GM23248 (cell line): ENCODE measurements around the gene ACTA2. TPM values are rescaled to one million over a fixed set of nuclear protein-coding genes. Genes with fewer than 3 reads are reported as not detected.
A peak's percentile ranks its signal among the peaks of the same experiment; 100 is the strongest.

ENCODE experiments used
- DNase-seq: peaks from one replicate; pipeline ENCODE4 v3.0.0-alpha.2; 2015
- H2AFZ ChIP-seq: fragments of 200-600 bp; sonication (generic); 2 replicates; pipeline ENCODE4 v1.6.1; 2016; ENCODE audit warnings: antibody characterized with exemption
- H3F3A ChIP-seq: fragments of 200-600 bp; sonication (generic); 2 replicates; pipeline ENCODE4 v1.6.1; 2016; ENCODE audit warnings: mild to moderate bottlenecking, antibody characterized with exemption, mixed run types; ENCODE audit not compliant: insufficient read depth
- H3K27ac ChIP-seq: fragments of 200-600 bp; sonication (generic); 2 replicates; pipeline ENCODE4 v1.5.1; 2016; ENCODE audit warnings: mild to moderate bottlenecking
- H3K27me3 ChIP-seq: fragments of 200-600 bp; sonication (generic); replicated peaks from 2 replicates; pipeline ENCODE4 v1.6.1; 2016; ENCODE audit warnings: mild to moderate bottlenecking; ENCODE audit not compliant: insufficient read depth
- H3K36me3 ChIP-seq: fragments of 200-600 bp; sonication (generic); 2 replicates; pipeline ENCODE4 v1.6.1; 2016; ENCODE audit warnings: low read depth, mild to moderate bottlenecking
- H3K4me1 ChIP-seq: fragments of 200-600 bp; sonication (generic); 2 replicates; pipeline ENCODE4 v1.6.1; 2016; ENCODE audit warnings: mild to moderate bottlenecking; ENCODE audit not compliant: insufficient read depth
- H3K4me2 ChIP-seq: fragments of 200-600 bp; sonication (generic); one replicate; pipeline ENCODE4 v1.6.1; 2016; ENCODE audit warnings: mild to moderate bottlenecking; ENCODE audit not compliant: unreplicated experiment
- H3K4me3 ChIP-seq: fragments of 200-600 bp; sonication (generic); 2 replicates; pipeline ENCODE4 v1.5.1; 2016; ENCODE audit warnings: mild to moderate bottlenecking
- H3K79me2 ChIP-seq: fragments of 200-600 bp; sonication (generic); 2 replicates; pipeline ENCODE4 v1.6.1; 2016; ENCODE audit warnings: mild to moderate bottlenecking; ENCODE audit not compliant: insufficient read depth
- H3K9ac ChIP-seq: fragments of 200-600 bp; sonication (generic); 2 replicates; pipeline ENCODE4 v1.6.1; 2016; ENCODE audit warnings: mild to moderate bottlenecking
- H3K9me2 ChIP-seq: fragments of 200-600 bp; sonication (generic); 2 replicates; pipeline ENCODE4 v1.6.1; 2016; ENCODE audit warnings: mixed run types, mild to moderate bottlenecking, moderate library complexity; ENCODE audit not compliant: insufficient read depth
- H3K9me3 ChIP-seq: fragments of 200-600 bp; sonication (generic); one replicate; pipeline ENCODE4 v1.6.1; 2017; ENCODE audit warnings: low read depth
- H4K20me1 ChIP-seq: fragments of 200-600 bp; sonication (generic); 2 replicates; pipeline ENCODE4 v1.6.0; 2016; ENCODE audit not compliant: insufficient read depth
- EZH2 ChIP-seq: fragments of 200-600 bp; sonication (generic); IDR thresholded peaks from 2 replicates; pipeline ENCODE4 v1.6.1; 2018; ENCODE audit warnings: antibody characterized with exemption, mild to moderate bottlenecking; ENCODE audit not compliant: insufficient read depth, poor library complexity, severe bottlenecking
- EZH2phosphoT487 ChIP-seq: fragments of 200-600 bp; sonication (generic); IDR thresholded peaks from 2 replicates; pipeline ENCODE4 v1.6.1; 2018; ENCODE audit warnings: antibody characterized with exemption, moderate library complexity, mild to moderate bottlenecking, low read depth; ENCODE audit not compliant: insufficient read depth
- WGBS, 2 experiments: methylation state at CpG; one replicate each; pipeline ENCODE4 v1.1.6; 2015 to 2017; ENCODE audit warnings: low lambda C conversion rate in 2 of 2, low coverage in 1 of 2; ENCODE audit errors: missing lambda C conversion rate in 2 of 2; 5-methylcytosine and 5-hydroxymethylcytosine counted together
- in situ Hi-C: fragments of 300-500 bp; cut with MboI; formaldehyde crosslinking; loops from 2 replicates; pipeline ENCODE4 v1.15.0; 2020
- polyA plus RNA-seq: library from polyadenylated mRNA; unstranded; fragments of >200 nt; fragmentation: Nextera tagmentation; extraction: Ambion mirVana; gene quantifications from 2 replicates; pipeline ENCODE4 v1.2.1, GENCODE V29; 2016
- total RNA-seq: library from RNA; depleted of rRNA; stranded (reverse); fragments of >200 nt; shearing (Covaris generic); gene quantifications from 2 replicates; pipeline ENCODE4 v1.2.3, GENCODE V29; 2014

Gene ACTA2
- total and polyA plus RNA-seq, 2 experiments from 2014 or later = 161 to 249 TPM

DNA sequence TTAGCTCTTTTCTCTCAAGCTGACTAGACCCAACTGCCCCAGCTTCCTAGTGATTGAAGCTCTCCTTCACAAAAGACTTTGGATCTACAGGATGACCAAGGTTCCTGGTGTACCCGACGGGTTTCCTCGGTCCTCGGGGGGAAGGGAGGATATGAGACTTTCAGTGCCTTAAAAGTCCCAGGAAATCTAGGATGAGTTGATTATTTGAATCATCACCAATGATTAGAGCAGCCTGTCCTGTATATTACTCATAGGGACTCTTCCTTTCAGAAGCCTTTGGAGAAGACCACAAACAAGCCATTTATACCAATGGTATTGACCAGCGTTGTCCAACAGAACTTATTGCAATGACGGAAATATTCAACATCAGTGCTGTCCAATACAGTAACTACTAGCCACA, 6.1 kb upstream of the ACTA2 start:
- peak; percentile 43 for DNase-seq
- WGBS, 2 experiments = 61 to 66% methylated on average over 6 of the region's 6 CpGs
- in situ Hi-C loops = no loop called here
- H3K27me3 ChIP-seq = no peaks in the 10 kb centered on the region
- H3K4me1 ChIP-seq = peaks cover 13% of the 10 kb centered on the region
- H2AFZ ChIP-seq = no peak overlapping the region
- H3K9me3 ChIP-seq = no peaks in the 10 kb centered on the region
- H3K27ac ChIP-seq = no peak overlapping the region
- TF ChIP-seq EZH2 = no peak
- no peaks in the 10 kb centered on the region for H3K36me3 ChIP-seq
- H3K4me3 ChIP-seq = no peak overlapping the region
- H3K9me2 ChIP-seq = no peaks in the 10 kb centered on the region
- no peak overlapping the region for H3K4me2 ChIP-seq
- H3F3A ChIP-seq = peaks cover 15% of the 10 kb centered on the region; the same call in 1 of the 2 replicates
- no peak overlapping the region for H3K9ac ChIP-seq
- H3K79me2 ChIP-seq = 0 out of 2 replicates have a peak, but pooled peaks cover 8% of the 10 kb centered on the region
- no peaks in the 10 kb centered on the region for H4K20me1 ChIP-seq

DNA sequence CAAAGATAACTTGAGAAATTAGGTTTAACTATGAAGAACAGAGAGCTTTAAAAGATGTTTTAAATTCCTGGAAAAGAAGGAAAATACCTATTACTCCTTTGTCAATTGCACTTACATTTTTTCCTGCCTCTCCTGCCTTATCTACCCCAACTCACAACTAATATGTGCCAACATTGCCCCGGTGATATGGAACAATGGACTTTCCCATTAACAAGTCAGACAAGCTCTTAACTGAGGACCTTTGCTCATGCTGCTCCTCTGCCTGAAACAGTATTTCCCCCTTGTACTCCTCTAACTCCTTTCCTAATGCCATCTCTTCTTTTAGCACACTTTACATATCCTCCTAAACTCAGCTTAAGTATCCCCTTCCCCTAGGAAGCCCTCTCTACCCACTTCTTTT, 4.8 kb upstream of the ACTA2 start:
- DNase-seq = no peak
- H3K27ac ChIP-seq = no peak overlapping the region
- no peaks in the 10 kb centered on the region for H3K36me3 ChIP-seq
- 100% methylated on average over 1 of the region's 1 CpG for WGBS, 2 experiments
- in situ Hi-C loops = no loop called here
- H3K9me2 ChIP-seq = no peaks in the 10 kb centered on the region
- H3K9ac ChIP-seq = no peak overlapping the region
- H4K20me1 ChIP-seq = no peaks in the 10 kb centered on the region
- no peak overlapping the region for H3K4me3 ChIP-seq
- TF ChIP-seq EZH2phosphoT487 (no peak), EZH2 (no peak)
- H3K27me3 ChIP-seq = no peaks in the 10 kb centered on the region
- no peak overlapping the region for H3K4me2 ChIP-seq
- no peak overlapping the region for H2AFZ ChIP-seq
- peaks cover 25% of the 10 kb centered on the region for H3F3A ChIP-seq
- H3K4me1 ChIP-seq = peaks cover 24% of the 10 kb centered on the region
- 0 out of 2 replicates have a peak, but pooled peaks cover 8% of the 10 kb centered on the region for H3K79me2 ChIP-seq
- H3K9me3 ChIP-seq = no peaks in the 10 kb centered on the region

GRCh38 chr10:88954458-88955083, 2.0 kb upstream of the ACTA2 start:
- no peak overlapping the region for H3K4me2 ChIP-seq
- H3K4me3 ChIP-seq = no peak overlapping the region
- WGBS, 2 experiments = 82 to 94% methylated on average over 4 of the region's 4 CpGs
- in situ Hi-C loops = no loop called here
- no peak overlapping the region for H3K27ac ChIP-seq
- H2AFZ ChIP-seq = no peak overlapping the region
- H3K9ac ChIP-seq = no peak overlapping the region
- H3K9me3 ChIP-seq = no peaks in the 10 kb centered on the region
- no peaks in the 10 kb centered on the region for H3K9me2 ChIP-seq
- H3K36me3 ChIP-seq = no peaks in the 10 kb centered on the region
- H3K4me1 ChIP-seq = peaks cover 40% of the 10 kb centered on the region
- peaks cover 10% of the 10 kb centered on the region for H3K79me2 ChIP-seq
- TF ChIP-seq EZH2 (no peak), EZH2phosphoT487 (no peak)
- no peaks in the 10 kb centered on the region for H3K27me3 ChIP-seq
- H4K20me1 ChIP-seq = no peaks in the 10 kb centered on the region
- peaks cover 38% of the 10 kb centered on the region for H3F3A ChIP-seq
- no peak for DNase-seq

DNA sequence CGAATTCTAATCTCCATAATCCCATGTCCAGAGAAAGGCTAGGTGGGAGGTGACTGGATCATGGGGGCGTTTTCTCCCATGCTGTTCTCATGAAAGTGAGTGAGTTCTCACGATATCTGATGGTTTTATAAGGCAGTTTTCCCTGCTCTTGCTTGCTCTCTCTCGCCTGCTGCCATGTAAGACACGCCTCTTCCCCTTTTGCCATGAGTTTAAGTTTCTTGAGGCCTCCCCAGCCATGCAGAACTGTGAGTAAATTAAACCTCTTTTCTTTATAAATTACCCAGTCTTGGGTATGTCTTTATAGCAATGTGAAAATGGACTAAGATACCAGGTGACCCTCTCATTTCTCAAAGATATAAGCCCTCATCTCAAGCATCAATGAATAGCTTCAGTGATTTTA, 1.1 kb upstream of the ACTA2 start:
- whole genome bisulfite sequencing, 2 experiments = 96 to 100% methylated on average over 5 of the region's 5 CpGs
- no peak overlapping the region for H3K4me2 ChIP-seq

More for the DNA sequence above, 1.1 kb upstream of the ACTA2 start:
- Histone ChIP-seq H3K79me2 (peaks cover 19% of the 10 kb centered on the region), H3F3A (peaks cover 47% of the 10 kb centered on the region), H3K4me3 (no peak overlapping the region), H4K20me1 (no peaks in the 10 kb centered on the region), H3K27ac (no peak overlapping the region), H3K9me2 (no peaks in the 10 kb centered on the region), H3K9ac (no peak overlapping the region), H3K27me3 (no peaks in the 10 kb centered on the region), H3K9me3 (no peaks in the 10 kb centered on the region), H2AFZ (no peak overlapping the region), H3K4me1 (peaks cover 44% of the 10 kb centered on the region), H3K36me3 (no peaks in the 10 kb centered on the region)
- in situ Hi-C loops = no loop called here
- DNase-seq = no peak
- TF ChIP-seq EZH2 = no peak
- TF ChIP-seq EZH2phosphoT487 = no peak
